ENCODE measurements around the gene LYRM2.

LYRM2 gene

GRCh38 chr6:89567630-89568390, 70.7 kb downstream of the LYRM2 start:
- Mint-ChIP-seq H3K4me1 (peaks cover 23% of the 10 kb centered on the region), H3K27ac (peak overlapping the region in 1 of 3 experiments; percentile 13), H3K27me3 (ENCODE audit: low read depth) (peaks cover 8% of the 10 kb centered on the region), H3K9me3 (no peaks in the 10 kb centered on the region), H3K4me3 (no peak overlapping the region), H3K36me3 (ENCODE audit: low read depth) (peaks cover 21% of the 10 kb centered on the region)
- TF ChIP-seq, protein P1, sequence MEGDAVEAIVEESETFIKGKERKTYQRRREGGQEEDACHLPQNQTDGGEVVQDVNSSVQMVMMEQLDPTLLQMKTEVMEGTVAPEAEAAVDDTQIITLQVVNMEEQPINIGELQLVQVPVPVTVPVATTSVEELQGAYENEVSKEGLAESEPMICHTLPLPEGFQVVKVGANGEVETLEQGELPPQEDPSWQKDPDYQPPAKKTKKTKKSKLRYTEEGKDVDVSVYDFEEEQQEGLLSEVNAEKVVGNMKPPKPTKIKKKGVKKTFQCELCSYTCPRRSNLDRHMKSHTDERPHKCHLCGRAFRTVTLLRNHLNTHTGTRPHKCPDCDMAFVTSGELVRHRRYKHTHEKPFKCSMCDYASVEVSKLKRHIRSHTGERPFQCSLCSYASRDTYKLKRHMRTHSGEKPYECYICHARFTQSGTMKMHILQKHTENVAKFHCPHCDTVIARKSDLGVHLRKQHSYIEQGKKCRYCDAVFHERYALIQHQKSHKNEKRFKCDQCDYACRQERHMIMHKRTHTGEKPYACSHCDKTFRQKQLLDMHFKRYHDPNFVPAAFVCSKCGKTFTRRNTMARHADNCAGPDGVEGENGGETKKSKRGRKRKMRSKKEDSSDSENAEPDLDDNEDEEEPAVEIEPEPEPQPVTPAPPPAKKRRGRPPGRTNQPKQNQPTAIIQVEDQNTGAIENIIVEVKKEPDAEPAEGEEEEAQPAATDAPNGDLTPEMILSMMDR (IDR thresholded peaks at IDR 0.05; ENCODE audit: unreplicated experiment in 3 of 3), result no peak

DNA sequence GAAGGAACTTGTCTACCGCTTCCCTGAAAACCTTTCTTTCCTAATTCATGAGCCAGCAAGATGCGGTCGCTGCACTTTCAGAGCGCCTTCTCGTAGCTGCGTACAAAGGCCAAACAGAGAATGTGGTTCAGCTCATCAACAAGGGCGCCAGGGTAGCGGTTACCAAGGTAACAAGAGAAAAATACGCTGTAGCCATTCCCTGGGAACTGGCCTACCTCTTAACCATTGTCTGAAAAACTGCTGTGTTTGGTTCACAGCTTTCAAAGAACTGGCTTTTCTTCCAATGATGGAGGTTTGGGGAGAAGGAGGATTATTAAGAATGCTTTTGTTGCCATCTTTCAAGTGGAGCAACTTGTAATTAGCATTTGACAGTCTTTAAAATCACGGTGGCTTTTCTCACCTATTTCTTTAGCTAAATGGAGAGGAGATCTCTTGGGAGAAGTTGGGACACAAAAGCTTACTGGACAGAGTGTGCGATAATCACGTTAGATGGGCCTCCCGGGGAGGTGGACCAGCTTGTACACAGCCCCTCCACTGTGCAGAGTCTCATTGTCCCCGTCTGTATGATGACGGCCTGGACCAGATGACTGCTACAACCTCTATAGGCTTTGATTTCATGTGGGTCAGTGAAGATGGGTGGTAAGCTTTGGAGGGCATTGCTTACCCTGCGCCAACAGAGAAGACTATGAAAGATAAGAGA, 71.5 kb downstream of the LYRM2 start:
- TF ChIP-seq, protein P1 (IDR thresholded peaks at IDR 0.05; ENCODE audit: unreplicated experiment in 3 of 3), result no peak
- no peaks in the 10 kb centered on the region for H3K9me3 Mint-ChIP-seq
- peaks cover 15% of the 10 kb centered on the region for H3K36me3 Mint-ChIP-seq (ENCODE audit: low read depth)
- H3K4me3 Mint-ChIP-seq, result no peak overlapping the region
- H3K27me3 Mint-ChIP-seq (ENCODE audit: low read depth), result peaks cover 13% of the 10 kb centered on the region
- H3K27ac Mint-ChIP-seq, result peak overlapping the region in 2 of 3 experiments; percentile 4 to 12
- H3K4me1 Mint-ChIP-seq, result peaks cover 31% of the 10 kb centered on the region

- peaks cover 15% of the 10 kb centered on the region for H3K27me3 Mint-ChIP-seq (ENCODE audit: low read depth)
- TF ChIP-seq, protein P1 (IDR thresholded peaks at IDR 0.05; ENCODE audit: unreplicated experiment in 3 of 3), result no peak
- H3K27ac Mint-ChIP-seq, result no peak overlapping the region
- H3K4me3 Mint-ChIP-seq, result no peak overlapping the region
- H3K36me3 Mint-ChIP-seq (ENCODE audit: low read depth), result peaks cover 7% of the 10 kb centered on the region
- no peaks in the 10 kb centered on the region for H3K9me3 Mint-ChIP-seq
- peaks cover 35% of the 10 kb centered on the region for H3K4me1 Mint-ChIP-seq
Measured at GRCh38 chr6:89566008-89566800, 72.3 kb downstream of the LYRM2 start.

DNA sequence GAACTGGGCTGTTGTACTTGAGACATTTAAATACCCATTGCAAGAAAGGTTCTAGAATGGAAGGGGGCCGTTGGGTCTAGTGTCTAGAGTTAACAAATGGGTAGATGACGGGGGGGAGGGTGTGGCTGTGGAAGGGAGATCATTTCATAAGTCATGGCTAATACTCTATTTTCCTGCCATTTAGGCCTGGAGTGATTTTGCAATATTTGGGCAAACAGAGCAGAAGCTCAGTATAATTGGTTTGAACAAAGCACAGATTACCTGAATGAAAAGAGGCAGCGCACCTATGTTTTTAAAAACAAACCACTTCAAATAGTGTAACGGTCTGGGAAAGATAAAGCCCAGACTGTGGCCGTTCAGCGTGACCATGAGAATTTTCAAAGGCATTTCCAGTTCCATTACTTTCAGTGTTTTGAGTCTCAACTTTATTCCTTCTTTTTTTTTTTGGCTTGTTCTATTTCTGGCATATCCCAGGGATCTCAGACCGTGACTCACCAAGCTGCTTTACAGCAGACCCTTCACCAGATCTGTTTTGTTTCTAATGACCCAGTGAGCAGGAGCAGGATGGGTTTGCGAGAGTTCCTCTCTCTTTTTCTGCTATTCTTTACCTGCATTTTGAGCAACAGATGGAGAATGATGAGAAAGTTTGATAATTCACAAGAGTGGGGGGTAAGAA, 73.7 kb downstream of the LYRM2 start:
- no peak overlapping the region for H3K4me3 Mint-ChIP-seq
- peaks cover 3% of the 10 kb centered on the region for H3K36me3 Mint-ChIP-seq (ENCODE audit: low read depth)
- TF ChIP-seq, protein P1 (IDR thresholded peaks at IDR 0.05; ENCODE audit: unreplicated experiment in 3 of 3), result no peak
- peaks cover 35% of the 10 kb centered on the region for H3K4me1 Mint-ChIP-seq
- H3K27me3 Mint-ChIP-seq (ENCODE audit: low read depth), result peaks cover 15% of the 10 kb centered on the region
- no peaks in the 10 kb centered on the region for H3K9me3 Mint-ChIP-seq
- peak overlapping the region; percentile 30 to 66 (median 35) for H3K27ac Mint-ChIP-seq

GRCh38 chr6:89563866-89564265, 74.7 kb downstream of the LYRM2 start:
- TF ChIP-seq, protein P1 (IDR thresholded peaks at IDR 0.05; ENCODE audit: unreplicated experiment in 3 of 3), result no peak
- Mint-ChIP-seq H3K27me3 (ENCODE audit: low read depth) (peaks cover 15% of the 10 kb centered on the region), H3K36me3 (ENCODE audit: low read depth) (peaks cover 3% of the 10 kb centered on the region)

More at GRCh38 chr6:89563866-89564265, 74.7 kb downstream of the LYRM2 start:
- Mint-ChIP-seq H3K4me1 (peaks cover 35% of the 10 kb centered on the region), H3K9me3 (no peaks in the 10 kb centered on the region), H3K4me3 (no peak overlapping the region), H3K27ac (no peak overlapping the region)

Data from nephron (organoid).